ENCODE data around the gene RARA.
"Not testable (repeated sequence)": the region's sequence is repeated elsewhere in the genome, so short reads cannot be mapped to it uniquely, and the experiment has no call there.

RARA gene

GRCh38 chr17:40297511-40297910, 11.5 kb upstream of the RARA start:
- no peak overlapping the region for H3K4me3 ChIP-seq (ENCODE audit: low read length)
- DNase-seq (ENCODE audit: low read depth), result no peak
- TF ChIP-seq, protein P1, sequence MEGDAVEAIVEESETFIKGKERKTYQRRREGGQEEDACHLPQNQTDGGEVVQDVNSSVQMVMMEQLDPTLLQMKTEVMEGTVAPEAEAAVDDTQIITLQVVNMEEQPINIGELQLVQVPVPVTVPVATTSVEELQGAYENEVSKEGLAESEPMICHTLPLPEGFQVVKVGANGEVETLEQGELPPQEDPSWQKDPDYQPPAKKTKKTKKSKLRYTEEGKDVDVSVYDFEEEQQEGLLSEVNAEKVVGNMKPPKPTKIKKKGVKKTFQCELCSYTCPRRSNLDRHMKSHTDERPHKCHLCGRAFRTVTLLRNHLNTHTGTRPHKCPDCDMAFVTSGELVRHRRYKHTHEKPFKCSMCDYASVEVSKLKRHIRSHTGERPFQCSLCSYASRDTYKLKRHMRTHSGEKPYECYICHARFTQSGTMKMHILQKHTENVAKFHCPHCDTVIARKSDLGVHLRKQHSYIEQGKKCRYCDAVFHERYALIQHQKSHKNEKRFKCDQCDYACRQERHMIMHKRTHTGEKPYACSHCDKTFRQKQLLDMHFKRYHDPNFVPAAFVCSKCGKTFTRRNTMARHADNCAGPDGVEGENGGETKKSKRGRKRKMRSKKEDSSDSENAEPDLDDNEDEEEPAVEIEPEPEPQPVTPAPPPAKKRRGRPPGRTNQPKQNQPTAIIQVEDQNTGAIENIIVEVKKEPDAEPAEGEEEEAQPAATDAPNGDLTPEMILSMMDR (conservative IDR thresholded peaks at IDR 0.05; ENCODE audit: low read depth, low read length), result no peak

DNA sequence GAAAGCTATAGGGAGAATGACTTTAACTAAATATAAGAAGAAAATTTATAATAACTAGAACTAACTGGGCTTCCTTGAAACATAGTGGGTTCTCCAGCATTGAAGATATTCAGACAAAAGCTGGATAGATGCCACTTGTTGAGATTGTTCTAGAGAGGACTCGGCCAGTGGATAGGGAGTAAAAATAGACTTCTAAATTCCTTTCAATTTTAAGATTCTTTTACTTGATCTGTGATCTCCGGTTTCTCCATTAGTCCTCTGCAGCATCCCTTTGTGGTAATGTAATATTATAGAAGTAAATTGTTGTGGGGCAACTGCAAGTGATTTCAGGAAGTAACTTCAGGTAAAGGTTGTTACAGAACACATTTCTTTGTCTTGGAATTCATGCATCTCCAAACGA, 10.3 kb upstream of the RARA start:
- no peak overlapping the region for H3K4me3 ChIP-seq (ENCODE audit: low read length)
- no peak for DNase-seq (ENCODE audit: low read depth)
- TF ChIP-seq, protein P1 (conservative IDR thresholded peaks at IDR 0.05; ENCODE audit: low read depth, low read length), result no peak

DNA sequence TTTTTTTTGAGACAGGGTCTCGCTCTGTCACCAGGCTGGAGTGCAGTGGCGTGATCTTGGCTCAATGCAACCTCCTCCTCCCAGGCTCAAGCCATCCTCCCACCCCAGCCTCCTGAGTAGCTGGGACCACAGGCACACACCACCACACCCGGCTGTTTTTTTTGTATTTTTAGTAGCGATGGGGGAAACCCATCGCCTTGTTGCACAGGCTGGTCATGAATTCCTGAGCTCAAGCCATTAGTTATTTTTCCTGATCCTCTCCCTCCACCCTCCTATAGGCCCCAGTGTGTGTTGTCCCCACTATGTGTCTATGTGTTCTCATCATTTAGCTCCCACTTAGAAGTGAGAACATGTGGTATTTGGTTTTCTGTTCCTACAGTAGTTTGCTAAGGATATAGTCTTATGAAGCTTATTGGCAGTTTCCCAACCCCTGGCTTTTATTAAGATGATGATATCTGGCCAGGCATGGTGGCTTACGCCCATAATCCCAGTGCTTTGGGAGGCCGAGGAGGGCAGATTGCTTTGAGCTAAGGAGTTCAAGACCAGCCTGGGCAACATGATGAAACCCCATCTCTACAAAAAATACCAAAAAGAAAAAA, 9.7 kb upstream of the RARA start:
- H3K4me3 ChIP-seq (ENCODE audit: low read length); DNase-seq (ENCODE audit: low read depth): not testable (repeated sequence)

DNA sequence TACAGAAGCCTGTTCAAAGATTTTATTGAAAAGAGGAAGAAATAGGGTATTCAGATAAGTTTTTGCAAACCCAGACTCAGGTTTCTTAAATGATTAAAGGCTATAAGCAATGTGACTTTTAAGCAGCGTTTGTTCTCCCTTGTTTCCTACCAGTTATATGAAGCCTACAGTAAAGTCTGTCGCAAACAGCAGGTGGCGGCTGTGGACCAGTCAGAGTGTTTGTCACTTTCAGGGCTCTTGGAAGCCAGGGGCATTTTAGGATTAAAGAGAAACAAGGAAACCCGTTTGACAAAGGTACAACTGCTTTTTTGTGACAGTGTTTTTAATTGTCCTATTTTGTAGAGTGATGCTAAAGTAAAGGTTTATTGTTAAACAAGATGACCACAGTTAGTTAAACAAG, 7.7 kb upstream of the RARA start:
- TF ChIP-seq, protein P1 (conservative IDR thresholded peaks at IDR 0.05; ENCODE audit: low read depth, low read length), result peak; percentile 36
- DNase-seq (ENCODE audit: low read depth), result no peak

GRCh38 chr17:40303009-40303657, 5.8 kb upstream of the RARA start:
- no peak overlapping the region for H3K4me3 ChIP-seq (ENCODE audit: low read length)
- TF ChIP-seq, protein P1 (conservative IDR thresholded peaks at IDR 0.05; ENCODE audit: low read depth, low read length), result peak; percentile 73
- DNase-seq (ENCODE audit: low read depth), result no peak

More for the DNA sequence above, 7.7 kb upstream of the RARA start:
- no peak overlapping the region for H3K4me3 ChIP-seq (ENCODE audit: low read length)

DNA sequence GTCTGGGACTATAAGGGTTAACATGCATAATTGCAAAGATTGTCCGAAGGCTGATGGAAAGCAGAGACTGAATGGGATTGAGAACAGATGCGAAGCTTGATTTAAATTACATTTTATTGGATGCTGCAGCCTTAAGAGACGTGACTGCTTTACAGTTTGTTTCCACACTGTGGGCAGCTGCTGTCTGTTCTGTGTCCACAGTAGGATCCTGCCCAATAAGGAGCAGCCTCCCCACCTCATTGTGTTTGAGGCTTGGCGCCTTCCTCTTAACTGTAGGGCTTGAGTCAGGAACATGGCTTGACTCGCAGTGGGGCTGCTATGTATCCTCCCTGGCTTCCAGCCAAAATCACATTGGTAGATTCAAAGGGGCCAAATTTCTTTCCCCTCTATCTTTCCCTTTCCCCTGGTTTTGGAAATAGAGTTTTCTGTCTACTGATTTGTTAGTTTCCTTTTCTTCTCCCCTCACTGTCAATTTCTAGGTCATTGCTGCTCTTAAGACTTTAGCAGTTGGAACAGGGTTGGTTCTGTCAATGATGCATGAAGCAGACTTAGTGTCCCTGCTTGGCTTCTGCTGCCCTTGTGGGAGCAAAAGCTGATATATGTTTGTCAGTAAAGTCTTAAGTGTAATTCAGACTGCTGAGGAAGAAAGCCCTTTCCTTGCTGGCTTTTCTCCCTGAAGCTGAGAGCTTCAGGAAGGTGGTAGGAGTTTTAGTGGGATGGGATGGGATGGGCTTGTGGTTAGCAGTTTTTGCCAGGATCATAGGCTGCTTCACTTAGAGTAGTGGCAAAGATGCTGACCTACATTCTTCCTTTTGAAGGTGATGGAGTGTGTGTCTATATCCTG, 5.0 kb upstream of the RARA start:
- DNase-seq (ENCODE audit: low read depth), result no peak
- TF ChIP-seq, protein P1 (conservative IDR thresholded peaks at IDR 0.05; ENCODE audit: low read depth, low read length), result no peak
- no peak overlapping the region for H3K4me3 ChIP-seq (ENCODE audit: low read length)

- not testable (repeated sequence) for DNase-seq (ENCODE audit: low read depth)
Measured at GRCh38 chr17:40304552-40304863, 4.5 kb upstream of the RARA start.

GRCh38 chr17:40304866-40305265, 4.1 kb upstream of the RARA start:
- DNase-seq (ENCODE audit: low read depth); H3K4me3 ChIP-seq (ENCODE audit: low read length): not testable (repeated sequence)

More at GRCh38 chr17:40304552-40304863, 4.5 kb upstream of the RARA start:
- H3K4me3 ChIP-seq (ENCODE audit: low read length), result not testable (repeated sequence)
